GM19238 (cell line): Measurements from ENCODE around the gene ATP6V0B.

Experiments
- DNase-seq: peaks from one replicate; pipeline ENCODE4 v3.0.0; 2011; ENCODE audit warnings: low spot score; ENCODE audit not compliant: insufficient read length

ATP6V0B gene

GRCh38 chr1:43984855-43985254 is 10.1 kb downstream of the ATP6V0B start:
- DNase-seq = no peak

GRCh38 chr1:43985984-43986595 is 11.3 kb downstream of the ATP6V0B start:
- DNase-seq = no peak

- DNase-seq = no peak
Measured at GRCh38 chr1:43986712-43987111, 12.0 kb downstream of the ATP6V0B start.

- DNase-seq = no peak
Measured at GRCh38 chr1:43987159-43987902, 12.6 kb downstream of the ATP6V0B start.

- no peak for DNase-seq
Measured at GRCh38 chr1:43990271-43991199, 15.8 kb downstream of the ATP6V0B start.

- no peak for DNase-seq
Measured at GRCh38 chr1:43991200-43991475, 16.4 kb downstream of the ATP6V0B start.

- DNase-seq = peak; percentile 89
Measured at GRCh38 chr1:43991476-43992231, 16.9 kb downstream of the ATP6V0B start, which contains the start of gene CCDC24. TSS of gene CCDC24 (plus strand) at chr1:43991599. CDS start at chr1:43991879, 280 bp downstream.

GRCh38 chr1:43992232-43992995 is 17.7 kb downstream of the ATP6V0B start:
- no peak for DNase-seq

- no peak for DNase-seq
Measured at GRCh38 chr1:43993206-43993914, 18.6 kb downstream of the ATP6V0B start.

- no peak for DNase-seq
Measured at GRCh38 chr1:43994071-43994470, 19.3 kb downstream of the ATP6V0B start.

- DNase-seq = no peak
Measured at GRCh38 chr1:43994794-43995790, 20.3 kb downstream of the ATP6V0B start.

- DNase-seq = no peak
Measured at GRCh38 chr1:43995984-43996732, 21.4 kb downstream of the ATP6V0B start.

- DNase-seq = no peak
Measured at GRCh38 chr1:43996733-43997115, 22.0 kb downstream of the ATP6V0B start.

- DNase-seq = no peak
Measured at GRCh38 chr1:43997295-43997999, 22.7 kb downstream of the ATP6V0B start.

- DNase-seq = no peak
Measured at GRCh38 chr1:43998000-43998378, 23.2 kb downstream of the ATP6V0B start.

- no peak for DNase-seq
Measured at GRCh38 chr1:43999455-43999854, 24.7 kb downstream of the ATP6V0B start.

- no peak for DNase-seq
Measured at GRCh38 chr1:44000122-44000665, 25.4 kb downstream of the ATP6V0B start.
